Stimulated activated CD8-positive, alpha-beta memory T cell treated with anti-CD3 and anti-CD28 coated beads, Interleukin-4, amount 100 ng/mL, for 48 hours (primary cell): ENCODE results near the gene PIK3CB.
A peak's percentile ranks its signal among the peaks of the same experiment; 100 is the strongest.
"Not testable (repeated sequence)": the region's sequence is repeated elsewhere in the genome, so short reads cannot be mapped to it uniquely, and the experiment has no call there.

Experiments
- DNase-seq: peaks from one replicate; pipeline ENCODE4 v3.0.0-alpha.2; 2020

PIK3CB gene

DNA sequence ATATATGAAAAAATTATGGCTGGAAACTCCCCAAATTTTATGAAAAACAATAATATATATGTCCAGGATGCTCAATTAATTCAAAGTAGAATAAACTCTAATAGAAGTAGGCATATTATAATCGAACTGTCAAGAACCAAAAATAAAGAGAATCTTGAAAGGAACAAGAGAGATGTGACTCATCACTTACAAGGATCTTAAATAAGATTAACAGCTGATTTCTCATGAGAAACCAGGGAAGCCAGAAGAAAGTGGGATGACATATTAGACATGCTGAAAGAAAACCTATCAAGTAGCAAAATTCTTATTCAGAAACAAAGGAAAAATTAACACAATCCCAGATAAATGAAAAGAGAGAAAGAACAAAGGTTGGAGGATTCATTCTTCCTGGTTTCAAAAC is 159.3 kb downstream of the PIK3CB start:
- DNase-seq = no peak

DNA sequence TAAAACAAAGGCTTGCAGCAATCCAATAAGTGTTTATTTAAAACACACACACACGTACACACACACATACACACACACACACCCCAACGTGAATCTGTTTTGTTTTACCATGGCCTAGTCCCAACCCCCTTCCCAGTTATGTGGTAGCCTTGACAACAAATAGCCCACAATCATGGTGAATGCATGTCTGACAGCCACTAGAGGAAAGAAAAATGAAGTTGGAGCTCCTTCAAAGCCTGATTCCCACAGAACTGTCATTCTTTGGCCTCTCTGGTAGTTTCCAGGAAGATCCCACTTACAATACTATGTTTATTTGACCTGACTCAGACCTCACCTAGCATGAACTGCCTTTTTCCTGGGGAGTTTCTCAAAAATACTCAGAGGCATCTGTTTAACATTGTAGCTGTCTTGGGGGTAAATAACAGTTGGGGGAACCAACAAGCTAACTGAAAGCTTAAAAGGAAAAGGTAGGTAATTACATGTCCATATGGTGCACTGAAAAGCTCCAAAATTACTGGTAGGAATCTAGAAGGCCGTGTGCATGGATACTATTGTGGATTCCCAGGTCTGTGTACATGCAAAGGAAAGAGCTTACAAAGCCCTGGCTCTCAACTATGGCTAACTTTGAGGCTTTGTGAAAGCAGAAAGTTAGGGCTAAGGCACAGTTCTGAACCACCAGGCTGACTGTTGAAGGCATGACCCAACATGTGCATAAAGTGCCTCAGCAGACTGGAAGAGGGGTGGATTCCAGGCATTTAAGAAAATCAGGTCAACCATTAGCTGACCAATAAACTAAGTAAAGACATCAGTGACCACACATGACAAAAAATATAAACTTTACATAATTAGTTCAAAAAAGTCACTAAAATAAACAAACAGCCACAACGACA is 160.8 kb downstream of the PIK3CB start:
- DNase-seq = no peak

DNA sequence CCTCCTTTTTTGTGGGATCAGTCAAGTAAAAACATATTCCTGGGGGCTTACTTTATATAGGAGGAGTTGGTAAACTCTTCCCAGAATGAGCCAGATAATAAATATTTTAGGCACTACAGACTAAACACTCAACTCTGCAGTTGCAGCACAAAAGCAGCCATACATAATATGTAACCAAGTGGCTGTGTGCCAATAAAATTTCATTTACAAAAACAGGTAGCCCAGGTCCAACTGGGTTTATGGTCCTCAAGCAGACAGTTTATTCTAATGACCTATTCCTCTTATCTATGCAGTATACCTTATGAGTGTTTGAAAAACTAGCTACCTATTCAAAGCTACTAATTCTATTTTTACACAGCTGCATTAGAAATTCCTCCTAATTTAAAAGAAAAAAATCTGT is 164.3 kb downstream of the PIK3CB start:
- DNase-seq = no peak

DNA sequence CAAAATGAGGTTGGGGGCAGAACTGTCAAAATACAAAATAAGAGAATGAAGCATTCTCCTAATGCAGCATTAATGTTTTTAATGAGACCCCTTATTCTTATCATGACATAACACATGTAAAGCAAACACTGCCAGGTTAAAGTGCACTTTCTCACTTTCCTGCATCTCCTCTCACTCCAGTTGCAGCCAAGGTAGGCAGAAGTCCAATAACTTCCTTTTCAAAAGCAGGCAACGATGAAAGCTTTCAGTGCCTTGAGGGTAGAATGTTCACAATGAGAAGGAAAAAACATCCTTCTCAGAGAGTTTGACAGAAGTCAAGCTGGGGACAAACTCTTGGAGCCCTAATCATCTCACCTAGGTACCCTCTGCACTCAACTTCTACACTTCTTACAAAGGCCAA is 166.6 kb downstream of the PIK3CB start:
- DNase-seq = no peak

DNA sequence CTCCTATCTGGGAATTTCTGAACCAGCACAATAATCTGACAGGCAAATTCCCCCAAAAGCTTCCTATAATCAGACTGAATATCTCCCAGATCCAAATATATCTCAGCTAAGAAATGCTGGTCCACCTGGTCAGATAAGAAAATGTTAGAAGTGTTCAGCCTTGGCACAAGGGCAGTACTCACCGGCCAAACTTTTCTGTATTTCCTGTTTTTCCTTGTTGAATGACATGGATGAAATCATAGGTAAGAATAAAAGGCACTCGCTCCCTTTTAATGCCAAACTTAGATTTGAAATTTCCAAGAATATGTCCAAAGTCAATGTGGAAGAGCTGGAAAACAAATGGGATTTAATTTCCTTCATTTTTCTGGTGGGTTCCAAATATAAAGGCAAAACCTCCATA is 177.2 kb downstream of the PIK3CB start:
- DNase-seq = no peak

DNA sequence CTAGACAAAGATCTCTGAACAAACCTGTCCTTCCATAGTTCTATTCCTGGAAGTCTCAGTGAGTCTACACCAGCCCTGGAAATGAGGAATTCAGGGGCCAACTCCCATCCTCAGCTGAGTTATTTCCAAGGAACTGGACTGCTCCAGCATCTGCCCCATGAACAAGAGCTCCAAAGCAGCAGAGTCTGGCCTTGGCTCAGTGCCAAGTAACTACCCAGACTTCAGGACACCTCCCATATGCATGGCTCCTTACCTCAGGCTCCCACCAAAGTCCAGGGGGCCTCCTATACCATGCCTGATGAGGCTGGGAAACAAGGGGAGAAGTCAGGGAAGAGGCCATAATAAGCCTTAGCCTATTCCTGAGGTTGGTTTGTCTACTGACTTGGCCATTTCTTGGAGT is 181.2 kb downstream of the PIK3CB start:
- DNase-seq = no peak

DNA sequence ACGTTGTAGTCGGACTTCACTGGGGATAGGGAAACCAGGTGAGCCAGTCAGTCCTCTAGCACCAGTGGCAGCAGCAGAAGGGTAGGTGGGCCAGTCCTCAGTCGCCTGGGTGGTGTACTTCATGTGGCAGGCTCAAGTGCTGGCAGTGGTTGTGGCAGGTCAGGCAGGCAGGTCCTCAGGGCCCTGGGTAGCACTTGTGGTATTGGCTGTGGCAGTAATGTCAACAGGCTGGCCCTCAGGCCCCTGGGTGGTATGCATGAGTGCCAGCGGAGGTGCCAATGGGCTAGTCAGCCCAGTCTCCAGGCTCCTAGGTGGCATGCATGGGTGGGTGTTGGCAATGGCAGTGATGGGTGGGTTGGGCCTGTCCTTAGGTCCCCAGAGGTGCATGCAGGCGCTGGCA is 185.6 kb downstream of the PIK3CB start:
- DNase-seq = no peak

DNA sequence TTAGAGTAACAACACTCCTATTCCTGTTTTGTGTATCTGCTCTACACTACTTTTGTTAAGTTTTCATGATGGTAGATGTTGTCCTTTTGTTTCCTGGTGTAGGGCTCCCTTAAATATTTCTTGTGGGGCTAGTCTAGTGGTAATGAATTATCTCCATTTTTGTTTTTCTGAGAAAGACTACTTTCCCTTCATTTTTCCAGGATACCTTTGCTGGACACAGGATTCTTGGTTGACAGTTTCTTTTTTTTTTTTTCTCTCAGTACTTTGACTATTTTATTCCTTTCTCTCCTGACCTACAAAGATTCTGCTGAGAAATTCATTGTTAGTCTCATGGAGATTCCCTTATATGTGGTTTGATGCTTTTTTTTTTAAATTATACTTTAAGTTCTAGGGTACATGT is 188.2 kb downstream of the PIK3CB start:
- no peak for DNase-seq

DNA sequence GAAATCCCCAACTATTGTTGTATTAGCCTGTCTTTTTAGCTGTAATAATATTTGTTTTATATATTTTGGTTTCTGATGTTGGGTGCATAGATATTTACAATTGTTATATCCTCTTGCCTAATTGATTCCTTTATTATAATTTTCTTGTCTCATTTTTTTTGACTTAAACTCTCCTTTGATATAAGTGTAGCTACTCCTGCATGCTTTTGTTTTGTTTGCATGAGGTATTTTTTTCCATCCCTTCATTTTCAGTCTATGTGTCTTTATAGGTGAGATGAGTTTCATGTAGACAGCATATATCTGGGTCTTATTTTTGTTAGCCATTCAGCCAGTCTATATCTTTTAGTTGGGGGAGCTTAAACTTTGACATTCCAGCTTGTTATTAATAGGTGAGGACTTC is 188.7 kb downstream of the PIK3CB start:
- DNase-seq = no peak

DNA sequence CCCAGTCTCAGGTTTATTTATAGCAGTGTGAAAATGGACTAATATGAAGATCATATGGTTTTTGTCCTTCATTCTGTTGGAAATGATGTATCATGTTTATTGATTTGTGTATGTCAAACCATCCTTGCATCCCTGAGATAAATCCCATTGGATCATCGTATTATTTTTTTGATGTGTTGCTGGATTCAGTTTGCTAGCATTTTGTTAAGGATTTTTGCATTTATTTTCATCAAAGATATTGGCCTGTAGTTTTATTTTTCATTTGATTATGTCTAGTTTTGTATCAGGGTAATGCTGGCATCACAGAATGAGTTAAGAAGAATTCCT is 191.8 kb downstream of the PIK3CB start:
- DNase-seq = no peak

DNA sequence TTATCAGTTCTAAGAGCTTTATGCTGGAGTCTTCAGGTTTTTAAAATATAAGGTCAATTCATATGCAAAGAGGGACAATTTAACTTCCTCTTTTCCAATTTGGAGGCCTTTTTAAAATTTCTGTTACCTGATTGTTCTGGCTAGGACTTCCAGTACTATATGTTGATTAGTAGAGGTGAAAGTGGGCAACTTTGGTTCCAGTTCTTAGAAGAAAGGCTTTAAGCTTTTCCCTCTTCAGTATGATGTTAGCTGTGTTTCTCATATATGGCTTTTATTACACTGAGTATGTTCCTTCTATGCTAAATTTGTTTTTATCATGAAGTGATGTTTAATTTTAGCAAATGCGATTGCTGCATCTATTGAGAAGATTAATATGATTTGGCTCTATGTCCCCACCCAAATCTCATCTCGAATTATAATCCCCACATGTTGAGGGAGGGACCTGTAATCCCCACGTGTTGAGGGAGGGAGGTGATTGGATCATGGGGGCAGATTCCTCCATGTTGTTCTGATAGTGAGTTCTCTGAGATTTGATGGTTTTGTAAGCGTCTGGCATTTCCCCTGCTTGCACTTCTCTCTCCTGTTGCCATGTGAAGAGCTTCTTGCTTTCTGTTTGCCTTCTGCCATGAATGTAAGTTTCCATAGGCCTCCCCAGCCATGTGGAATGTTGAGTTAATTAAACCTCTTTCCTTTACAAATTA is 192.4 kb downstream of the PIK3CB start:
- DNase-seq = no peak

DNA sequence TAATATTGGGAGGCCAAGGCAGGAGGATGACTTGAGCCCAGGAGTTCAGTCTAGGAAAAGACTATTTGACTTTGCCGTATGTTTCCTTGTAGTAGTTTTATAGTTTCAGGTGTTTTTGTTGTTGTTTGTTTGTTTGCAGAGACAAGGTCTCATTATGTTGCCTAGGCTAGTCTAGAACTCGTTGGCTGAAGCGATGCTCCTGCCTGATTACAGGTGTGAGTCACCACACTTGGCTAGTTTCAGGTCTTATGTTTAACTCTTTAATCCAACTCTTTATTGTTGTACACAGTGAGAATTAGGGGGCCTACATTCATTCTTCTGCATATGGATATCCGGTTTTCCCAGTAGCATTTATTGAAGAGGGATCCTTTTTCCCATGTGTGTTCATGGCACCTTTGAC is 194.2 kb downstream of the PIK3CB start:
- DNase-seq = no peak

DNA sequence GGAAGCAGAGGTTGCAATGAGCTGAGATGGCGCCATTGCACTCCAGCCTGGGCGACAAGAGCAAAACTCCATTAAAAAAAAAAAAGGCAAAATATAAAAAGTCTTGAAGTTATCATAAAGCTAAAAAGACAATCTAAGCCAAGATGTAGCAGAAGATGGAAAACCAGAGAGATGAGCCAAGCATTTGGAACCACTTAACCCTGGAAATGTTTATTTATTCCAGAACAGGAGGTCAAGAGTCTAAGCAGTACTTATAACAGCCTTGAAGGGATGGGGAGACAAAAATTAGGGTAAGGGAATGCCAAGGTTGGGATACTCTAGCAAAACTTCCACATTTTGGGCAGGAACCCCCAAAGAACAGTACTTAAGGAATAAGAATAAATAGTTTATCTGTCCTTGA is 196.1 kb downstream of the PIK3CB start:
- DNase-seq = no peak

DNA sequence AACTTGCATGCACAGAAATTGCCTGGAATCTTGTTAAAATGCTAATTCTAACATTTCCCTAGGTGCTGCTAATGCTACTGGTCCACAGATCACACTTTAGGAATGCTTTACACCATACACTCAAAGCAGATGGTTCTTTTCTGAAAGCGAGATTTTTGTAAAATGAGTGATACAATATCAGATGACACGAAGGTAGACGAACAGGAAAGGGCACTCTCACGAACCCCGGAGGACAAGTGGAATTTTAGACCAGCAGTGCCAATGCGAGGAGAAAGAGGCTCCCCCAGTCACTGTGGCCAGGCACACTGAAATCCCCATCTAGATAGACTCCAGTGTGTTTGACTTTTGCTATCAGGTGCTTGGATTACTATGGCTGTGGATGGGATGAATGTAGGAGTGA is 205.2 kb downstream of the PIK3CB start:
- DNase-seq = no peak

DNA sequence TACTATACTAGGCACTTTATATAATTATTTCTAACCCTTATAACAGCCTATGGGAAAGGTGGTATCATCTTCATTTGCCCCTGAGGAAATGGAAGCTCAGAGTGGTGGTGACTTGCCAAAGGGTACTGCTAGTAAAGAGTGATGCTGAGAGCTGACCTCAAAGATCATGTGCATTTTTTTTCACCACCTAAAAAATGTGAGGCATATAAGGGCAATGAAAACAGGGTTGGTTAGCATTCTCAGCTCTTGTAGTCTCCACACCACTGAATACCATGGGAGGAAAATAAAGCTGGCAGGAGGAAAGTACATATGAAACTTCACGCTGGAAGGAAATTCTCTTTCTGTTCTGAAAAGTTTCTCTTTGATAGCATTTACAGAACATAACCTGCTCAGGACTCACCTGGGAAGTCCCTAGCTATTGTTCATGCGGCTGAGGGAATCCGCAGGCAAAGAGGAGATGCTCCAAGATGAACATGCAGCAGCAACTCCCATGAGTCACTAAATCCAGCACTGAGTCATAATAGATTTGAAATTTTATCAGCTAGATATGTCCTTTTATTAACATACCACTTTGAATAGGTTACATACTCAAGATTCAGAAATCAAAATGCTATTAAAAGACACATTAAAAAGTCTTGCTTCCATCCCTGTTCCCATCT is 208.9 kb downstream of the PIK3CB start:
- DNase-seq = no peak

DNA sequence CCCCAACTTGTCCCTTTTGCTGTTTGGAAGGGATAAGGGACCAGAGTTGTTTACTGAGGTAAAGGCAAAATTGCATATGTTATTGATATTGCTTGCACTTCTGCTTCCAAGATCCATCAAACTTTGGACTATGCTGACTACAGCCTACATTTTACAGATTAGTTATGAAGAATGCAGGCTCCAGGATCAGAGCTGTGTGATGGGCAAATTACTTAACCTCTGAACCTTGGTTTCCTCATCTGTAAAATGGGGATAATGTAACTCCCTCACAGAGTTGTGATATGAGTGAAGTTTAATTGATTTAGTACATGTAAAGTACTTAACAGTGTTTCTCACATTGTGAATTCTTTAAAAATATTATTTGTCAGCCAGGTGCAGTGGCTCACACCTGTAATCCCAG is 210.2 kb downstream of the PIK3CB start:
- no peak for DNase-seq

DNA sequence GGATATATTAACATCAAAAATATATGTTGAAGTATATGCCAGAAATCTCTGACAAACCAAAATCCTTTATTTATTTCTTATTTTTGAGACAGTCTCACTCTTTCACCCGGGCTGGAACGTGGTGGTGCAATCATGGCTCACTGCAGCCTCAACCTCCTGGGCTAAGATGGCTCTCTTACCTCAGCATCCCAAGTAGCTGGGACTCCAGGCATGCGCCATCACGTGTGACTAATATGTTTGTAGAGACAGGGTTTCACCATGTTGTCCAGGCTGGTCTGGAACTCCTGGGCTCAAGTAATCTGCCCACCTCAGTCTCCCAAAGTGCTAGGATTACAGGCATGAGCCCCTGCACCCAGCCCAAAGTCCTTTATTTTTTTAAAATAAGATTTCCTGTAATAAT is 214.3 kb downstream of the PIK3CB start:
- no peak for DNase-seq

DNA sequence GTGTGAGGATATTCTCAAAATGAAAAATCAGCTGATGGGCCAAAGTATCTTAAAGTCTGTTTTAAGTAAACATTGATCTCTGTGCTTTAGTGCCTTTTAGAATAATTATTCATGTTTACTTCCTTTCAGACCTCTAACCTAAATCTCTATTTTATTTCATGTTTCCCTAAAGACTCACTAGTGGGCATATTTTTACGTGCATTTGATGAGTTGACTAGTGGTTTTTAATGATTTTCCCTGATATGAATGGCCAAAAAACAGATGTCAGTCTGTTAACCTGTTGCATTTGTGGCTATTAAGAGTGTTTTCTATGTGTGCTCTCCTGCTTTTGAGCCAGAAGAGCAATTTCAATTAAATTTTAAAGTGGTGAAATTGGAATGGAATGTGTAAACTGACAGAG is 219.3 kb downstream of the PIK3CB start:
- DNase-seq = no peak

DNA sequence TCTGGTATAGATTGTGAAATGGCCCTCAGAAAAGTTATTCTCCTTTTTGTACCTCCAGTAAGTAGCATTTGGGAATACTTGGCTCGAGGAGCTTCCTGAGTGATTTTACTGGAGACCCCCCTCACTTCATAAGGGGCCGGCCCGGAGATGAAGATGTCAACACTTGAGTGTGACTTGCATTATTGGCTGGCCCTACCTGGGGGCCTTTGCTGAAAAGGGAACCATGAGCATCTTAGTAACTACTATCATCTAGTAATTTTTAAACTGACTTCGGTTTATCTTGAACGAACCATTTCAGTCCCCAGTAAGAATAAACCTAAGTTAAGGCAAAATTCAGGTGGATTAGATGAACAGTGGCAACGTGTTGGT is 224.8 kb downstream of the PIK3CB start:
- DNase-seq = no peak

DNA sequence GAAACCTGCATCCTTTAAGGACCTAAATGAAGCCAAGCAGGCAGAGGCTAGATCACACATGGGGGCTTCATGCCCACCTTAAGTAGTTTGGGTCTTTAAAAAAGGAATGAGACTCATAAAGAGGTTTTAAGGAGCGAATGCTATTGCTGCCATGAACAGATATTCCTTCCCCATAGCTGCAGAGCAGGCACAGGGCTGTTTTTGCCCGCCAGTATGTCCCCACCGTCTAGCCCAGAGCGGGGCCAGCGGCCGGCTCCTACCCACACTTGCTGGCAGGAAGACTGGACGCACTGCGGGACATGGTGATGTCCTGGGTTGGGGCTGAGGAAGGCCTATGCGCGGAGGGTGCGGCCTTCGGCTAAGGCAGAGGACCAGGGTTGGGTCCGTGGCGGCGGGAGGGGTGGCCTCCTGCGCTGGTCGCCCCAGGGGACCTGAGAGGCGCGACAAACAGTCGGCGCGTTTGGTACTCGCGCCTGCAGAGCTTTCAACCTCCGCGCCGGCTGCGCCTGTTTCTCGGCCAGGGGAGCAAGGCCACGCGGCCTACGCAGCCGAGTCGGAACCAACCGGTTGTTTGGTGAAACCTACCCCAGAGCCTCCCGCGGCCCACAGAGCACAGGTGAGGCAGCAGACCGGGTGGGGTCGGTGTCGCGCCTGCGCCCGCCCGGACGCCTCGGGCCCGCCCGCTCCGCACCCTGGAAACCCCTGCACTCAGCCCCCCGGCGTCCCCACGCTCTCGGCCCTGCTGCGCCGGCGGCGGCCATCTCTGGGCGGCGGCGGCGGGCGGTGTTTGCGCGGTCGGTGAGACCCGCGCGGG is 226.2 kb downstream of the PIK3CB start, which contains the start of gene FAIM:
TSS of gene FAIM (plus strand) at position 450 of the 814 bp plus-strand sequence. CDS start 10,956 bp downstream, outside the sequence.
- DNase-seq = peak; percentile 77

DNA sequence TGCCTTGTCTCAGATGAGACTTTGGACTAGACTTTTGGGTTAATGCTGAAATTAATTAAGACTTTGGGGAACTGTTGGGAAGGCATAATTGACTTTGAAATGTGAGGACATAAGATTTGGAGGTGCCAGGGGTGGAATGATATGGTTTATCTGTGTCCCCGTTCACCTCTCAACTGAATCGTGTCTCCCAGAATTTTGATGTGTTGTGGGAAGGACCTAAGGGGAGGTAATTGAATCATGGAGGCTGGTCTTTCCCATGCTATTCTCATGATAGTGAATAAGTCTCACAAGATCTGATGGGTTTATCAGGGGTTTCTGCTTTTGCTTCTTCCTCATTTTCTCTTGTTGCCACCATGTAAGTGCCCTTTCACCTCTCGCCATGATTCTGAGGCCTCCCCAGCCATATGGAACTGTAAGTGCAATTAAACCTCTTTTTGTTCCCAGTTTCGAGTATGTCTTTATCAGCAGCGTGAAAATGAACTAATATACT is 230.6 kb downstream of the PIK3CB start:
- DNase-seq = not testable (repeated sequence)
